Neural cell (in vitro differentiated cells): Measurements from ENCODE around the gene SDF2L1.

Source experiments
- EZH2 ChIP-seq: fragments of 200-600, 300-800 bp; shearing (Covaris generic), sonication (generic); IDR thresholded peaks from 2 replicates; pipeline ENCODE4 v1.6.1; 2014; ENCODE audit warnings: antibody characterized with exemption, low read length, borderline replicate concordance, mild to moderate bottlenecking; ENCODE audit not compliant: insufficient read depth, poor library complexity, severe bottlenecking
- MXI1 ChIP-seq: fragments of 450-650 bp; conservative IDR thresholded peaks from 2 replicates; pipeline ENCODE4 v1.6.1; 2014; ENCODE audit warnings: antibody characterized with exemption, mild to moderate bottlenecking; ENCODE audit not compliant: poor library complexity, severe bottlenecking
- POLR2AphosphoS5 ChIP-seq: IDR thresholded peaks from 2 replicates; pipeline ENCODE4 v1.6.1; 2012
- TAF1 ChIP-seq: IDR thresholded peaks from 2 replicates; pipeline ENCODE4 v1.6.1; 2012; ENCODE audit warnings: low read depth
- TF ChIP-seq, protein P1 (sequence below): fragments of 450-650 bp; IDR thresholded peaks from 2 replicates; pipeline ENCODE4 v1.5.1; 2014; ENCODE audit warnings: antibody characterized with exemption, mild to moderate bottlenecking, moderate library complexity; ENCODE audit not compliant: poor library complexity, severe bottlenecking
- TF ChIP-seq, protein P2 (sequence below): IDR thresholded peaks from 2 replicates; pipeline ENCODE4 v1.6.1; 2012; ENCODE audit warnings: borderline replicate concordance

- TF ChIP-seq, protein P1, sequence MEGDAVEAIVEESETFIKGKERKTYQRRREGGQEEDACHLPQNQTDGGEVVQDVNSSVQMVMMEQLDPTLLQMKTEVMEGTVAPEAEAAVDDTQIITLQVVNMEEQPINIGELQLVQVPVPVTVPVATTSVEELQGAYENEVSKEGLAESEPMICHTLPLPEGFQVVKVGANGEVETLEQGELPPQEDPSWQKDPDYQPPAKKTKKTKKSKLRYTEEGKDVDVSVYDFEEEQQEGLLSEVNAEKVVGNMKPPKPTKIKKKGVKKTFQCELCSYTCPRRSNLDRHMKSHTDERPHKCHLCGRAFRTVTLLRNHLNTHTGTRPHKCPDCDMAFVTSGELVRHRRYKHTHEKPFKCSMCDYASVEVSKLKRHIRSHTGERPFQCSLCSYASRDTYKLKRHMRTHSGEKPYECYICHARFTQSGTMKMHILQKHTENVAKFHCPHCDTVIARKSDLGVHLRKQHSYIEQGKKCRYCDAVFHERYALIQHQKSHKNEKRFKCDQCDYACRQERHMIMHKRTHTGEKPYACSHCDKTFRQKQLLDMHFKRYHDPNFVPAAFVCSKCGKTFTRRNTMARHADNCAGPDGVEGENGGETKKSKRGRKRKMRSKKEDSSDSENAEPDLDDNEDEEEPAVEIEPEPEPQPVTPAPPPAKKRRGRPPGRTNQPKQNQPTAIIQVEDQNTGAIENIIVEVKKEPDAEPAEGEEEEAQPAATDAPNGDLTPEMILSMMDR: no peak
- TF ChIP-seq POLR2AphosphoS5 (no peak), TAF1 (no peak), EZH2 (no peak), MXI1 (no peak)
- TF ChIP-seq, protein P2, sequence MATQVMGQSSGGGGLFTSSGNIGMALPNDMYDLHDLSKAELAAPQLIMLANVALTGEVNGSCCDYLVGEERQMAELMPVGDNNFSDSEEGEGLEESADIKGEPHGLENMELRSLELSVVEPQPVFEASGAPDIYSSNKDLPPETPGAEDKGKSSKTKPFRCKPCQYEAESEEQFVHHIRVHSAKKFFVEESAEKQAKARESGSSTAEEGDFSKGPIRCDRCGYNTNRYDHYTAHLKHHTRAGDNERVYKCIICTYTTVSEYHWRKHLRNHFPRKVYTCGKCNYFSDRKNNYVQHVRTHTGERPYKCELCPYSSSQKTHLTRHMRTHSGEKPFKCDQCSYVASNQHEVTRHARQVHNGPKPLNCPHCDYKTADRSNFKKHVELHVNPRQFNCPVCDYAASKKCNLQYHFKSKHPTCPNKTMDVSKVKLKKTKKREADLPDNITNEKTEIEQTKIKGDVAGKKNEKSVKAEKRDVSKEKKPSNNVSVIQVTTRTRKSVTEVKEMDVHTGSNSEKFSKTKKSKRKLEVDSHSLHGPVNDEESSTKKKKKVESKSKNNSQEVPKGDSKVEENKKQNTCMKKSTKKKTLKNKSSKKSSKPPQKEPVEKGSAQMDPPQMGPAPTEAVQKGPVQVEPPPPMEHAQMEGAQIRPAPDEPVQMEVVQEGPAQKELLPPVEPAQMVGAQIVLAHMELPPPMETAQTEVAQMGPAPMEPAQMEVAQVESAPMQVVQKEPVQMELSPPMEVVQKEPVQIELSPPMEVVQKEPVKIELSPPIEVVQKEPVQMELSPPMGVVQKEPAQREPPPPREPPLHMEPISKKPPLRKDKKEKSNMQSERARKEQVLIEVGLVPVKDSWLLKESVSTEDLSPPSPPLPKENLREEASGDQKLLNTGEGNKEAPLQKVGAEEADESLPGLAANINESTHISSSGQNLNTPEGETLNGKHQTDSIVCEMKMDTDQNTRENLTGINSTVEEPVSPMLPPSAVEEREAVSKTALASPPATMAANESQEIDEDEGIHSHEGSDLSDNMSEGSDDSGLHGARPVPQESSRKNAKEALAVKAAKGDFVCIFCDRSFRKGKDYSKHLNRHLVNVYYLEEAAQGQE: no peak
These were observed 8.2 kb downstream of the SDF2L1 start for GRCh38 chr22:21650280-21650679.
